ENCODE results near the gene RANBP17. TPM values are rescaled to one million over a fixed set of nuclear protein-coding genes. Genes with fewer than 3 reads are reported as not detected.
A peak's percentile ranks its signal among the peaks of the same experiment; 100 is the strongest.
"Not testable (repeated sequence)": the region's sequence is repeated elsewhere in the genome, so short reads cannot be mapped to it uniquely, and the experiment has no call there.

The RANBP17 gene
- total RNA-seq, 8 experiments from 2014 or later: 3.8 to 43.9 (median 25.5) TPM; not detected in 1

GRCh38 chr5:171157775-171158174 lies 296.0 kb downstream of the RANBP17 start:
- H3K27ac ChIP-seq: no peak overlapping the region
- in situ Hi-C loops (cut with MboI; ENCODE audit: low pct_unique_long_range_greater_than_20kb in 2 of 9, low sequenced_read_pairs in 9 of 9, unreplicated experiment in 9 of 9): no loop called here
- WGBS, 10 experiments: 29 to 100% (median 61%) methylated on average over 1 of the region's 1 CpG; no CpG with 5 or more reads in 6 of the 10 experiments
- peaks cover 0 to 16% of the 10 kb centered on the region in 2 donors for H3K4me1 ChIP-seq (replicated peaks in 1 of 2)
- H3K4me3 ChIP-seq: no peak overlapping the region
- peak in 4 of 8 experiments; percentile 32 to 59 (median 35) for ATAC-seq (replicated peaks in 6 of 8)

- Histone ChIP-seq H3K4me3 (no peak overlapping the region), H3K27ac (no peak overlapping the region), H3K4me1 (replicated peaks in 1 of 2) (peaks cover 0 to 16% of the 10 kb centered on the region in 2 donors)
- 40 to 100% (median 100%) methylated on average over 1 of the region's 1 CpG; no CpG with 5 or more reads in 2 of the 10 experiments for WGBS, 10 experiments
- in situ Hi-C loops (cut with MboI; ENCODE audit: low pct_unique_long_range_greater_than_20kb in 2 of 9, low sequenced_read_pairs in 9 of 9, unreplicated experiment in 9 of 9): no loop called here
- ATAC-seq (replicated peaks in 6 of 8): no peak
Observed at GRCh38 chr5:171158581-171158980, 296.8 kb downstream of the RANBP17 start.

GRCh38 chr5:171162165-171162564 lies 300.3 kb downstream of the RANBP17 start:
- 80 to 100% methylated on average over 1 of the region's 1 CpG; no CpG with 5 or more reads in 8 of the 10 experiments for WGBS, 10 experiments
- in situ Hi-C loops (cut with MboI; ENCODE audit: low pct_unique_long_range_greater_than_20kb in 2 of 9, low sequenced_read_pairs in 9 of 9, unreplicated experiment in 9 of 9): no loop called here
- peaks cover 0 to 8% of the 10 kb centered on the region in 2 donors for H3K4me1 ChIP-seq (replicated peaks in 1 of 2)
- no peak for ATAC-seq (replicated peaks in 6 of 8)
- no peak overlapping the region for H3K4me3 ChIP-seq
- no peak overlapping the region for H3K27ac ChIP-seq

GRCh38 chr5:171162596-171162995 lies 300.8 kb downstream of the RANBP17 start:
- 67 to 86% (median 83%) methylated on average over 1 of the region's 1 CpG; no CpG with 5 or more reads in 7 of the 10 experiments for WGBS, 10 experiments
- no peak overlapping the region for H3K4me3 ChIP-seq
- peak in 1 of 8 experiments; percentile 43 for ATAC-seq (replicated peaks in 6 of 8)
- in situ Hi-C loops (cut with MboI; ENCODE audit: low pct_unique_long_range_greater_than_20kb in 2 of 9, low sequenced_read_pairs in 9 of 9, unreplicated experiment in 9 of 9): no loop called here
- no peak overlapping the region for H3K27ac ChIP-seq
- H3K4me1 ChIP-seq (replicated peaks in 1 of 2): peaks cover 0 to 5% of the 10 kb centered on the region in 2 donors

- Histone ChIP-seq H3K4me1 (replicated peaks in 1 of 2) (no peaks in the 10 kb centered on the region), H3K27ac (no peak overlapping the region), H3K4me3 (no peak overlapping the region)
- in situ Hi-C loops (cut with MboI; ENCODE audit: low pct_unique_long_range_greater_than_20kb in 2 of 9, low sequenced_read_pairs in 9 of 9, unreplicated experiment in 9 of 9): no loop called here
- ATAC-seq (replicated peaks in 6 of 8): peak in 1 of 8 experiments; percentile 45
Observed at GRCh38 chr5:171166766-171167165, 304.9 kb downstream of the RANBP17 start.

- in situ Hi-C loops (cut with MboI; ENCODE audit: low pct_unique_long_range_greater_than_20kb in 2 of 9, low sequenced_read_pairs in 9 of 9, unreplicated experiment in 9 of 9): no loop called here
- WGBS, 10 experiments: 8 to 100% (median 91%) methylated on average over 1 to 4 of the region's 4 CpGs
- no peaks in the 10 kb centered on the region for H3K4me1 ChIP-seq (replicated peaks in 1 of 2)
Observed at GRCh38 chr5:171168171-171168570, 306.4 kb downstream of the RANBP17 start.

GRCh38 chr5:171174960-171175359 lies 313.1 kb downstream of the RANBP17 start:
- in situ Hi-C loops (cut with MboI; ENCODE audit: low pct_unique_long_range_greater_than_20kb in 2 of 9, low sequenced_read_pairs in 9 of 9, unreplicated experiment in 9 of 9): loop anchor here in 1 of 9 experiments (25.0 kb wide), 1 partner anchor 162 kb away; no protein-coding TSS in a partner anchor
- 0 to 100% (median 86%) methylated on average over 1 to 2 of the region's 2 CpGs; no CpG with 5 or more reads in 3 of the 10 experiments for WGBS, 10 experiments
- not testable (repeated sequence) for H3K4me3 ChIP-seq; ATAC-seq (replicated peaks in 6 of 8); H3K27ac ChIP-seq; H3K4me1 ChIP-seq (replicated peaks in 1 of 2)

More at GRCh38 chr5:171168171-171168570, 306.4 kb downstream of the RANBP17 start:
- no peak for ATAC-seq (replicated peaks in 6 of 8)
- Histone ChIP-seq H3K27ac (no peak overlapping the region), H3K4me3 (no peak overlapping the region)

GRCh38 chr5:171175746-171176145 lies 313.9 kb downstream of the RANBP17 start:
- no peak overlapping the region for H3K4me3 ChIP-seq
- in situ Hi-C loops (cut with MboI; ENCODE audit: low pct_unique_long_range_greater_than_20kb in 2 of 9, low sequenced_read_pairs in 9 of 9, unreplicated experiment in 9 of 9): loop anchor here in 1 of 9 experiments (25.0 kb wide), 1 partner anchor 162 kb away; no protein-coding TSS in a partner anchor
- H3K4me1 ChIP-seq (replicated peaks in 1 of 2): peaks cover 0 to 4% of the 10 kb centered on the region in 2 donors
- no peak for ATAC-seq (replicated peaks in 6 of 8)
- WGBS, 10 experiments: 41 to 100% (median 90%) methylated on average over 2 to 3 of the region's 3 CpGs
- H3K27ac ChIP-seq: no peak overlapping the region

- not testable (repeated sequence) for H3K4me1 ChIP-seq (replicated peaks in 1 of 2); H3K4me3 ChIP-seq; H3K27ac ChIP-seq; ATAC-seq (replicated peaks in 6 of 8)
- in situ Hi-C loops (cut with MboI; ENCODE audit: low pct_unique_long_range_greater_than_20kb in 2 of 9, low sequenced_read_pairs in 9 of 9, unreplicated experiment in 9 of 9): loop anchor here in 1 of 9 experiments (25.0 kb wide), 1 partner anchor 159 kb away; no protein-coding TSS in a partner anchor
- WGBS, 10 experiments: 61 to 100% (median 100%) methylated on average over 1 to 3 of the region's 5 CpGs; no CpG with 5 or more reads in 5 of the 10 experiments
Observed at GRCh38 chr5:171178190-171178589, 316.4 kb downstream of the RANBP17 start.

- ATAC-seq (replicated peaks in 6 of 8): no peak
- Histone ChIP-seq H3K4me3 (no peak overlapping the region), H3K27ac (no peak overlapping the region), H3K4me1 (replicated peaks in 1 of 2) (no peaks in the 10 kb centered on the region)
- in situ Hi-C loops (cut with MboI; ENCODE audit: low pct_unique_long_range_greater_than_20kb in 2 of 9, low sequenced_read_pairs in 9 of 9, unreplicated experiment in 9 of 9): loop anchor here in 1 of 9 experiments (25.0 kb wide), 1 partner anchor 149 kb away; no protein-coding TSS in a partner anchor
- 41 to 100% (median 90%) methylated on average over 1 to 4 of the region's 4 CpGs for WGBS, 10 experiments
Observed at GRCh38 chr5:171188016-171188415, 326.2 kb downstream of the RANBP17 start.

- in situ Hi-C loops (cut with MboI; ENCODE audit: low pct_unique_long_range_greater_than_20kb in 2 of 9, low sequenced_read_pairs in 9 of 9, unreplicated experiment in 9 of 9): loop anchor here in 1 of 9 experiments (25.0 kb wide), 1 partner anchor 148 kb away; no protein-coding TSS in a partner anchor
- whole genome bisulfite sequencing, 10 experiments: 25 to 100% (median 86%) methylated on average over 1 to 4 of the region's 4 CpGs
- no peak overlapping the region for H3K27ac ChIP-seq
- peak in 1 of 8 experiments; percentile 83 for ATAC-seq (replicated peaks in 6 of 8)
- H3K4me1 ChIP-seq (replicated peaks in 1 of 2): no peaks in the 10 kb centered on the region
- no peak overlapping the region for H3K4me3 ChIP-seq
Observed at GRCh38 chr5:171189442-171189841, 327.6 kb downstream of the RANBP17 start.

GRCh38 chr5:171192111-171192510 lies 330.3 kb downstream of the RANBP17 start:
- no peak overlapping the region for H3K4me3 ChIP-seq
- ATAC-seq (replicated peaks in 6 of 8): no peak
- in situ Hi-C loops (cut with MboI; ENCODE audit: low pct_unique_long_range_greater_than_20kb in 2 of 9, low sequenced_read_pairs in 9 of 9, unreplicated experiment in 9 of 9): loop anchor here in 1 of 9 experiments (25.0 kb wide), 1 partner anchor 145 kb away; no protein-coding TSS in a partner anchor
- 17 to 100% (median 100%) methylated on average over 1 of the region's 1 CpG; no CpG with 5 or more reads in 3 of the 10 experiments for WGBS, 10 experiments
- no peaks in the 10 kb centered on the region for H3K4me1 ChIP-seq (replicated peaks in 1 of 2)
- no peak overlapping the region for H3K27ac ChIP-seq

- Histone ChIP-seq H3K4me1 (replicated peaks in 1 of 2) (peaks cover 0 to 33% of the 10 kb centered on the region in 2 donors), H3K4me3 (no peak overlapping the region), H3K27ac (no peak overlapping the region)
- peak in 5 of 8 experiments; percentile 77 to 90 (median 81) for ATAC-seq (replicated peaks in 6 of 8)
- WGBS, 10 experiments: 17 to 61% (median 31%) methylated on average over 1 to 6 of the region's 6 CpGs; no CpG with 5 or more reads in 1 of the 10 experiments
- in situ Hi-C loops (cut with MboI; ENCODE audit: low pct_unique_long_range_greater_than_20kb in 2 of 9, low sequenced_read_pairs in 9 of 9, unreplicated experiment in 9 of 9): loop anchor here in 1 of 9 experiments (10.0 kb wide), 1 partner anchor 133 kb away; no protein-coding TSS in a partner anchor
Observed at GRCh38 chr5:171201310-171201709, 339.5 kb downstream of the RANBP17 start.
